HEK293 (cell line): ENCODE measurements around the gene UBXN6.

Source experiments
- GLI2 ChIP-seq: fragments of 450-650 bp; formaldehyde crosslinking; IDR thresholded peaks from 2 replicates; pipeline ENCODE4; 2017; ENCODE audit warnings: missing biosample characterization, missing genetic modification characterization, low read depth, borderline replicate concordance
- KLF1 ChIP-seq: fragments of 450-650 bp; formaldehyde crosslinking; IDR thresholded peaks from 2 replicates; pipeline ENCODE4 v1.5.1; 2016; ENCODE audit warnings: missing biosample characterization, missing genetic modification characterization
- KLF10 ChIP-seq: fragments of 450-650 bp; IDR thresholded peaks from 2 replicates; pipeline ENCODE4 v1.5.1; 2018; ENCODE audit warnings: missing biosample characterization, mild to moderate bottlenecking, missing genetic modification characterization
- KLF8 ChIP-seq: fragments of 450-650 bp; formaldehyde crosslinking; IDR thresholded peaks from 2 replicates; pipeline ENCODE4 v1.5.1; 2016; ENCODE audit warnings: missing biosample characterization, missing genetic modification characterization
- PRDM1 ChIP-seq: fragments of 450-650 bp; formaldehyde crosslinking; IDR thresholded peaks from 2 replicates; pipeline ENCODE4; 2016; ENCODE audit warnings: missing biosample characterization, missing genetic modification characterization
- SP2 ChIP-seq: fragments of 450-650 bp; formaldehyde crosslinking; IDR thresholded peaks from 2 replicates; pipeline ENCODE4 v1.5.1; 2016; ENCODE audit warnings: missing biosample characterization, missing genetic modification characterization
- YY2 ChIP-seq: fragments of 450-650 bp; formaldehyde crosslinking; IDR thresholded peaks from 2 replicates; pipeline ENCODE4 v1.5.1; 2016; ENCODE audit warnings: missing biosample characterization, missing genetic modification characterization
- ZBTB21 ChIP-seq: fragments of 450-650 bp; formaldehyde crosslinking; IDR thresholded peaks from 2 replicates; pipeline ENCODE4 v1.5.1; 2017; ENCODE audit warnings: missing biosample characterization, missing genetic modification characterization
- ZBTB48 ChIP-seq: fragments of 450-650 bp; formaldehyde crosslinking; IDR thresholded peaks from 2 replicates; pipeline ENCODE4 v1.5.1; 2016; ENCODE audit warnings: missing biosample characterization, missing genetic modification characterization
- ZNF112 ChIP-seq: fragments of 450-650 bp; formaldehyde crosslinking; IDR thresholded peaks from 2 replicates; pipeline ENCODE4 v1.5.0; 2017; ENCODE audit warnings: missing biosample characterization, missing genetic modification characterization
- ZNF169 ChIP-seq: fragments of 450-650 bp; formaldehyde crosslinking; IDR thresholded peaks from 2 replicates; pipeline ENCODE4 v1.5.1; 2016; ENCODE audit warnings: missing biosample characterization, missing genetic modification characterization
- ZNF19 ChIP-seq: fragments of 450-650 bp; formaldehyde crosslinking; IDR thresholded peaks from 2 replicates; pipeline ENCODE4; 2016; ENCODE audit warnings: missing biosample characterization, missing genetic modification characterization, low read depth
- ZNF211 ChIP-seq: fragments of 450-650 bp; formaldehyde crosslinking; IDR thresholded peaks from 2 replicates; pipeline ENCODE4 v1.5.1; 2016; ENCODE audit warnings: low read depth, missing biosample characterization, missing genetic modification characterization
- ZNF214 ChIP-seq: fragments of 450-650 bp; formaldehyde crosslinking; IDR thresholded peaks from 2 replicates; pipeline ENCODE4 v1.5.1; 2017; ENCODE audit warnings: missing biosample characterization, mild to moderate bottlenecking, missing genetic modification characterization, borderline replicate concordance
- ZNF324 ChIP-seq: fragments of 450-650 bp; formaldehyde crosslinking; IDR thresholded peaks from 2 replicates; pipeline ENCODE4 v1.5.1; 2016; ENCODE audit warnings: missing biosample characterization, missing genetic modification characterization
- ZNF555 ChIP-seq: fragments of 450-650 bp; formaldehyde crosslinking; conservative IDR thresholded peaks from 2 replicates; pipeline ENCODE4 v1.5.1; 2017; ENCODE audit warnings: missing biosample characterization, mild to moderate bottlenecking, missing genetic modification characterization, inconsistent platforms
- ZNF660 ChIP-seq: fragments of 450-650 bp; IDR thresholded peaks from 2 replicates; pipeline ENCODE4 v1.5.1; 2018; ENCODE audit warnings: missing biosample characterization, mild to moderate bottlenecking, missing genetic modification characterization
- ZNF777 ChIP-seq: fragments of 450-650 bp; formaldehyde crosslinking; IDR thresholded peaks from 2 replicates; pipeline ENCODE4 v1.5.1; 2017; ENCODE audit warnings: missing biosample characterization, missing genetic modification characterization, borderline replicate concordance
- ZNF792 ChIP-seq: fragments of 450-650 bp; formaldehyde crosslinking; IDR thresholded peaks from 2 replicates; pipeline ENCODE4 v1.5.1; 2016; ENCODE audit warnings: missing biosample characterization, missing genetic modification characterization
- ZNF830 ChIP-seq: fragments of 450-650 bp; IDR thresholded peaks from 2 replicates; pipeline ENCODE4 v1.5.0; 2018; ENCODE audit warnings: missing biosample characterization, missing genetic modification characterization, low read depth, mild to moderate bottlenecking, moderate library complexity
- ZNF843 ChIP-seq: fragments of 450-650 bp; formaldehyde crosslinking; IDR thresholded peaks from 2 replicates; pipeline ENCODE4 v1.5.1; 2016; ENCODE audit warnings: missing biosample characterization, missing genetic modification characterization
- TF ChIP-seq, protein P1 (sequence below): fragments of 450-650 bp; formaldehyde crosslinking; IDR thresholded peaks from 2 replicates; pipeline ENCODE4 v1.5.1; 2016; ENCODE audit warnings: missing biosample characterization, missing genetic modification characterization
- TF ChIP-seq, protein P2 (sequence below): fragments of 450-650 bp; formaldehyde crosslinking; IDR thresholded peaks from 2 replicates; pipeline ENCODE4 v1.5.1; 2016; ENCODE audit warnings: missing biosample characterization, missing genetic modification characterization
- TF ChIP-seq, protein P3 (sequence below): fragments of 450-650 bp; formaldehyde crosslinking; conservative IDR thresholded peaks from 2 replicates; pipeline ENCODE4 v1.5.1; 2016; ENCODE audit warnings: low read depth, missing biosample characterization, missing genetic modification characterization
- TF ChIP-seq, protein P4 (sequence below): fragments of 450-650 bp; formaldehyde crosslinking; IDR thresholded peaks from 2 replicates; pipeline ENCODE4 v1.5.1; 2016; ENCODE audit warnings: missing biosample characterization, missing genetic modification characterization
- TF ChIP-seq, protein P5 (sequence below): fragments of 450-650 bp; formaldehyde crosslinking; IDR thresholded peaks from 2 replicates; pipeline ENCODE4 v1.5.1; 2016; ENCODE audit warnings: missing biosample characterization, missing genetic modification characterization

UBXN6 gene

DNA sequence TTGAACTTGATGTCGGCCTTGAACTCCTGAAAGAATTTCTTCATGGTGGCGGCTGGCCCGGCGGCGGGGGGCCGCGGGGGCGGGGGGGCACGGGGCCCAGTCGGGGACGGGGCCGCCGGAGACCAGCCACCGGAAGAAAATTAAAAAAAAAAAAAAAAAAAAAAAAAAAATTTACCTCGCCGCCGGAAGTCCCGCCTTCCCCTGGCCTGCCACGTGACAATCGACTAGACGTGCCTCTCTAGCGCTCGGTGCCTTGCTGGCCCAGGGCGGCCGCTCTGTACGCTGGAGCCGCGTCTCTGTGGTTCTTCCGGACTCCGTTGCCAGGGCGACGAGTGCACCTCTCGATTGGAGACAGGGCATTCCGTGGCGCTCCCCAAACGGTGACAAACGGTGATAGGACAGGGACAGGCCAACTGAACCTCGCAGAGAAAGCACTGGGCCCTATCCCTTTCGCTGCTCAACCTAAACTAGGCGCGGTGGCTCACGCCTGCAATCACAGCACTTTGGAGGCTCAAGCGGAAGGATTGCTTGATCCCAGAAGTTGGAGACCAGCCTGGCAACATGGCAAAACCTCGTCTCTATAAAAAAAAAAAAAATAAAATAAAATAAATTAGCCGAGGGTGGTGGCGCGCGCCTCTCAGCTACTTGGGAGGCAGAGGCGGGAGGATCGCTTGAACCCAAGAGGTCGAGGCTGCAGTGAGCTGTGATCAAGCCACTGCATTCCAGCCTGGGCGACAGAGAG, at the start of gene UBXN6 (continued):
- TF ChIP-seq, protein P1, sequence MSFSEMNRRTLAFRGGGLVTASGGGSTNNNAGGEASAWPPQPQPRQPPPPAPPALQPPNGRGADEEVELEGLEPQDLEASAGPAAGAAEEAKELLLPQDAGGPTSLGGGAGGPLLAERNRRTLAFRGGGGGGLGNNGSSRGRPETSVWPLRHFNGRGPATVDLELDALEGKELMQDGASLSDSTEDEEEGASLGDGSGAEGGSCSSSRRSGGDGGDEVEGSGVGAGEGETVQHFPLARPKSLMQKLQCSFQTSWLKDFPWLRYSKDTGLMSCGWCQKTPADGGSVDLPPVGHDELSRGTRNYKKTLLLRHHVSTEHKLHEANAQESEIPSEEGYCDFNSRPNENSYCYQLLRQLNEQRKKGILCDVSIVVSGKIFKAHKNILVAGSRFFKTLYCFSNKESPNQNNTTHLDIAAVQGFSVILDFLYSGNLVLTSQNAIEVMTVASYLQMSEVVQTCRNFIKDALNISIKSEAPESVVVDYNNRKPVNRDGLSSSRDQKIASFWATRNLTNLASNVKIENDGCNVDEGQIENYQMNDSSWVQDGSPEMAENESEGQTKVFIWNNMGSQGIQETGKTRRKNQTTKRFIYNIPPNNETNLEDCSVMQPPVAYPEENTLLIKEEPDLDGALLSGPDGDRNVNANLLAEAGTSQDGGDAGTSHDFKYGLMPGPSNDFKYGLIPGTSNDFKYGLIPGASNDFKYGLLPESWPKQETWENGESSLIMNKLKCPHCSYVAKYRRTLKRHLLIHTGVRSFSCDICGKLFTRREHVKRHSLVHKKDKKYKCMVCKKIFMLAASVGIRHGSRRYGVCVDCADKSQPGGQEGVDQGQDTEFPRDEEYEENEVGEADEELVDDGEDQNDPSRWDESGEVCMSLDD (tag by site-specific recombination) = peak; percentile 42; the same call in 1 of the 2 replicates
- TF ChIP-seq ZNF19 = no peak
- TF ChIP-seq ZNF660 = 0 out of 2 replicates have a peak, but pooled peaks have one; percentile 69
- peak; percentile 79 for TF ChIP-seq PRDM1 (tag by site-specific recombination)
- 0 out of 2 replicates have a peak, but pooled peaks have one; percentile 37 for TF ChIP-seq ZBTB48 (tag by site-specific recombination)
- TF ChIP-seq, protein P2, sequence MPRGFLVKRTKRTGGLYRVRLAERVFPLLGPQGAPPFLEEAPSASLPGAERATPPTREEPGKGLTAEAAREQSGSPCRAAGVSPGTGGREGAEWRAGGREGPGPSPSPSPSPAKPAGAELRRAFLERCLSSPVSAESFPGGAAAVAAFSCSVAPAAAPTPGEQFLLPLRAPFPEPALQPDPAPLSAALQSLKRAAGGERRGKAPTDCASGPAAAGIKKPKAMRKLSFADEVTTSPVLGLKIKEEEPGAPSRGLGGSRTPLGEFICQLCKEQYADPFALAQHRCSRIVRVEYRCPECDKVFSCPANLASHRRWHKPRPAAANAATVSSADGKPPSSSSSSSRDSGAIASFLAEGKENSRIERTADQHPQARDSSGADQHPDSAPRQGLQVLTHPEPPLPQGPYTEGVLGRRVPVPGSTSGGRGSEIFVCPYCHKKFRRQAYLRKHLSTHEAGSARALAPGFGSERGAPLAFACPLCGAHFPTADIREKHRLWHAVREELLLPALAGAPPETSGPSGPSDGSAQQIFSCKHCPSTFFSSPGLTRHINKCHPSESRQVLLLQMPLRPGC (tag by site-specific recombination) = peak; percentile 35; the same call in 1 of the 2 replicates
- TF ChIP-seq ZNF211 (tag by site-specific recombination) = no peak
- peak; percentile 81 for TF ChIP-seq KLF8 (tag by site-specific recombination)
- TF ChIP-seq ZNF777 (tag by site-specific recombination) = no peak
- no peak for TF ChIP-seq GLI2 (tag by site-specific recombination)
- TF ChIP-seq, protein P3, sequence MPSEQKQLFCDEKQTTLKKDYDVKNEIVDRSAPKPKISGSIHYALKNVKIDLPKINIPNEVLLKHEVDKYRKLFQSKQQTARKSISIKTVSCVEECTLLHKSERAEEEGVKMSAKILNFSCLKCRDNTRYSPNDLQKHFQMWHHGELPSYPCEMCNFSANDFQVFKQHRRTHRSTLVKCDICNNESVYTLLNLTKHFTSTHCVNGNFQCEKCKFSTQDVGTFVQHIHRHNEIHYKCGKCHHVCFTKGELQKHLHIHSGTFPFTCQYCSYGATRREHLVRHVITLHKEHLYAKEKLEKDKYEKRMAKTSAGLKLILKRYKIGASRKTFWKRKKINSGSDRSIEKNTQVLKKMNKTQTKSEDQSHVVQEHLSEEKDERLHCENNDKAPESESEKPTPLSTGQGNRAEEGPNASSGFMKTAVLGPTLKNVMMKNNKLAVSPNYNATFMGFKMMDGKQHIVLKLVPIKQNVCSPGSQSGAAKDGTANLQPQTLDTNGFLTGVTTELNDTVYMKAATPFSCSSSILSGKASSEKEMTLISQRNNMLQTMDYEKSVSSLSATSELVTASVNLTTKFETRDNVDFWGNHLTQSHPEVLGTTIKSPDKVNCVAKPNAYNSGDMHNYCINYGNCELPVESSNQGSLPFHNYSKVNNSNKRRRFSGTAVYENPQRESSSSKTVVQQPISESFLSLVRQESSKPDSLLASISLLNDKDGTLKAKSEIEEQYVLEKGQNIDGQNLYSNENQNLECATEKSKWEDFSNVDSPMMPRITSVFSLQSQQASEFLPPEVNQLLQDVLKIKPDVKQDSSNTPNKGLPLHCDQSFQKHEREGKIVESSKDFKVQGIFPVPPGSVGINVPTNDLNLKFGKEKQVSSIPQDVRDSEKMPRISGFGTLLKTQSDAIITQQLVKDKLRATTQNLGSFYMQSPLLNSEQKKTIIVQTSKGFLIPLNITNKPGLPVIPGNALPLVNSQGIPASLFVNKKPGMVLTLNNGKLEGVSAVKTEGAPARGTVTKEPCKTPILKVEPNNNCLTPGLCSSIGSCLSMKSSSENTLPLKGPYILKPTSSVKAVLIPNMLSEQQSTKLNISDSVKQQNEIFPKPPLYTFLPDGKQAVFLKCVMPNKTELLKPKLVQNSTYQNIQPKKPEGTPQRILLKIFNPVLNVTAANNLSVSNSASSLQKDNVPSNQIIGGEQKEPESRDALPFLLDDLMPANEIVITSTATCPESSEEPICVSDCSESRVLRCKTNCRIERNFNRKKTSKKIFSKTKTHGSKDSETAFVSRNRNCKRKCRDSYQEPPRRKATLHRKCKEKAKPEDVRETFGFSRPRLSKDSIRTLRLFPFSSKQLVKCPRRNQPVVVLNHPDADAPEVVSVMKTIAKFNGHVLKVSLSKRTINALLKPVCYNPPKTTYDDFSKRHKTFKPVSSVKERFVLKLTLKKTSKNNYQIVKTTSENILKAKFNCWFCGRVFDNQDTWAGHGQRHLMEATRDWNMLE (tag by site-specific recombination) = peak; percentile 33
- TF ChIP-seq ZNF555 (tag by site-specific recombination) = no peak
- no peak for TF ChIP-seq ZNF214 (tag by site-specific recombination)
- TF ChIP-seq KLF10 (tag by site-specific recombination) = no peak
- TF ChIP-seq KLF1 (tag by site-specific recombination) = no peak
- TF ChIP-seq YY2 (tag by site-specific recombination) = no peak
- peak; percentile 79 for TF ChIP-seq SP2
- TF ChIP-seq, protein P4, sequence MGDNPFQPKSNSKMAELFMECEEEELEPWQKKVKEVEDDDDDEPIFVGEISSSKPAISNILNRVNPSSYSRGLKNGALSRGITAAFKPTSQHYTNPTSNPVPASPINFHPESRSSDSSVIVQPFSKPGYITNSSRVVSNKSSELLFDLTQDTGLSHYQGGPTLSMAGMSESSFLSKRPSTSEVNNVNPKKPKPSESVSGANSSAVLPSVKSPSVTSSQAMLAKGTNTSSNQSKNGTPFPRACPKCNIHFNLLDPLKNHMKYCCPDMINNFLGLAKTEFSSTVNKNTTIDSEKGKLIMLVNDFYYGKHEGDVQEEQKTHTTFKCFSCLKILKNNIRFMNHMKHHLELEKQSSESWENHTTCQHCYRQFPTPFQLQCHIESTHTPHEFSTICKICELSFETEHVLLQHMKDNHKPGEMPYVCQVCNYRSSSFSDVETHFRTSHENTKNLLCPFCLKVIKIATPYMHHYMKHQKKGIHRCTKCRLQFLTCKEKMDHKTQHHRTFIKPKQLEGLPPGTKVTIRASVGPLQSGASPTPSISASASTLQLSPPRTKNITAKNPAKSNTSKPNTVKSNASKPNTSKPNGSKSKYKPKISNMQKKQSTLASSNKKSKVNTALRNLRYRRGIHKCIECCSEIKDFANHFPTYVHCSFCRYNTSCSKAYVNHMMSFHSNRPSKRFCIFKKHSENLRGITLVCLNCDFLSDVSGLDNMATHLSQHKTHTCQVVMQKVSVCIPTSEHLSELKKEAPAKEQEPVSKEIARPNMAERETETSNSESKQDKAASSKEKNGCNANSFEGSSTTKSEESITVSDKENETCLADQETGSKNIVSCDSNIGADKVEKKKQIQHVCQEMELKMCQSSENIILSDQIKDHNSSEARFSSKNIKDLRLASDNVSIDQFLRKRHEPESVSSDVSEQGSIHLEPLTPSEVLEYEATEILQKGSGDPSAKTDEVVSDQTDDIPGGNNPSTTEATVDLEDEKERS (tag by site-specific recombination) = no peak
- TF ChIP-seq, protein P5, sequence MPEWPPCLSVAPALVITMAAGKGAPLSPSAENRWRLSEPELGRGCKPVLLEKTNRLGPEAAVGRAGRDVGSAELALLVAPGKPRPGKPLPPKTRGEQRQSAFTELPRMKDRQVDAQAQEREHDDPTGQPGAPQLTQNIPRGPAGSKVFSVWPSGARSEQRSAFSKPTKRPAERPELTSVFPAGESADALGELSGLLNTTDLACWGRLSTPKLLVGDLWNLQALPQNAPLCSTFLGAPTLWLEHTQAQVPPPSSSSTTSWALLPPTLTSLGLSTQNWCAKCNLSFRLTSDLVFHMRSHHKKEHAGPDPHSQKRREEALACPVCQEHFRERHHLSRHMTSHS (tag by site-specific recombination) = no peak
- no peak for TF ChIP-seq ZNF112 (tag by site-specific recombination)
- no peak for TF ChIP-seq ZNF830 (tag by site-specific recombination)
- TF ChIP-seq ZNF792 = no peak
- 0 out of 2 replicates have a peak, but pooled peaks have one; percentile 18 for TF ChIP-seq ZBTB21 (tag by site-specific recombination)
- peak; percentile 35; the same call in 1 of the 2 replicates for TF ChIP-seq ZNF843 (tag by site-specific recombination)
- 0 out of 2 replicates have a peak, but pooled peaks have one; percentile 45 for TF ChIP-seq ZNF324 (tag by site-specific recombination)
- no peak for TF ChIP-seq ZNF169 (tag by site-specific recombination)
